ENCODE data around the gene TMEM151B. TPM values are rescaled to one million over a fixed set of nuclear protein-coding genes. Genes with fewer than 3 reads are reported as not detected.

TMEM151B gene
- total RNA-seq, 1 experiment from 2014 or later, result 0.04 TPM

DNA sequence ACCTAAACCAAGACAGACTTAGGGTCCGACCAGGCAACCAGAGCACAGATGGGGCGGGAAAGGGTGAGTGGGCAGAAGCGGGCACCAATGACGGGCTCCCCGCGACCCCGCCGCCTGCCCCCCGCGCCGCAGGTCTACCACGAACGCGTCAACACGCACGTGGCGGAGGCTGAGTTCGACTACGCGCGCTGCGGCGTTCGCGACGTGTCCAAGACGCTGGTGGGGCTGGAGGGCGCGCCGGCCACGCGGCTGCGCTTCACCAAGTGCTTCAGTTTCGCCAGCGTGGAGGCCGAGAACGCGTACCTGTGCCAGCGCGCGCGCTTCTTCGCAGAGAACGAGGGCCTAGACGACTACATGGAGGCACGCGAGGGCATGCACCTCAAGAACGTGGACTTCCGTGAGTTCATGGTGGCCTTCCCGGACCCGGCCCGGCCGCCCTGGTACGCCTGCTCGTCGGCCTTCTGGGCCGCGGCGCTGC lies 5.1 kb downstream of the TMEM151B start:
- Histone ChIP-seq H3K4me2 (ENCODE audit: low read depth, low read length, poor library complexity, severe bottlenecking) (no peak overlapping the region), H3K79me2 (ENCODE audit: low read length) (no peaks in the 10 kb centered on the region), H3K36me3 (ENCODE audit: insufficient read depth, low read length) (no peaks in the 10 kb centered on the region), H2AFZ (ENCODE audit: low read length) (no peak overlapping the region), H3K27me3 (ENCODE audit: low read length) (no peaks in the 10 kb centered on the region), H3K9ac (ENCODE audit: low read length) (no peak overlapping the region), H4K20me1 (ENCODE audit: insufficient read depth, low read depth, low read length) (no peaks in the 10 kb centered on the region), H3K27ac (ENCODE audit: low read length) (no peak overlapping the region), H3K9me3 (ENCODE audit: low read length) (no peaks in the 10 kb centered on the region), H3K4me1 (ENCODE audit: low read length) (0 out of 2 replicates have a peak, but pooled peaks cover 3% of the 10 kb centered on the region), H3K9me2 (replicated peaks; ENCODE audit: insufficient read depth, low read length) (no peaks in the 10 kb centered on the region), H3K4me3 (ENCODE audit: low read length) (no peak overlapping the region)
- no peak for DNase-seq

GRCh38 chr6:44275749-44276648 lies 5.7 kb downstream of the TMEM151B start:
- no peaks in the 10 kb centered on the region for H3K27me3 ChIP-seq (ENCODE audit: low read length)
- no peak overlapping the region for H3K27ac ChIP-seq (ENCODE audit: low read length)
- H3K9ac ChIP-seq (ENCODE audit: low read length), result no peak overlapping the region
- H3K36me3 ChIP-seq (ENCODE audit: insufficient read depth, low read length), result no peaks in the 10 kb centered on the region
- H3K4me3 ChIP-seq (ENCODE audit: low read length), result no peak overlapping the region
- 0 out of 2 replicates have a peak, but pooled peaks cover 2% of the 10 kb centered on the region for H3K4me1 ChIP-seq (ENCODE audit: low read length)
- H2AFZ ChIP-seq (ENCODE audit: low read length), result no peak overlapping the region
- no peaks in the 10 kb centered on the region for H3K9me3 ChIP-seq (ENCODE audit: low read length)
- no peaks in the 10 kb centered on the region for H4K20me1 ChIP-seq (ENCODE audit: insufficient read depth, low read depth, low read length)
- no peak overlapping the region for H3K4me2 ChIP-seq (ENCODE audit: low read depth, low read length, poor library complexity, severe bottlenecking)
- no peaks in the 10 kb centered on the region for H3K79me2 ChIP-seq (ENCODE audit: low read length)
- DNase-seq, result no peak
- H3K9me2 ChIP-seq (replicated peaks; ENCODE audit: insufficient read depth, low read length), result no peaks in the 10 kb centered on the region

GRCh38 chr6:44276667-44277640 lies 6.7 kb downstream of the TMEM151B start:
- Histone ChIP-seq H3K4me3 (ENCODE audit: low read length) (no peak overlapping the region), H3K4me2 (ENCODE audit: low read depth, low read length, poor library complexity, severe bottlenecking) (no peak overlapping the region), H3K9me3 (ENCODE audit: low read length) (no peaks in the 10 kb centered on the region)

DNA sequence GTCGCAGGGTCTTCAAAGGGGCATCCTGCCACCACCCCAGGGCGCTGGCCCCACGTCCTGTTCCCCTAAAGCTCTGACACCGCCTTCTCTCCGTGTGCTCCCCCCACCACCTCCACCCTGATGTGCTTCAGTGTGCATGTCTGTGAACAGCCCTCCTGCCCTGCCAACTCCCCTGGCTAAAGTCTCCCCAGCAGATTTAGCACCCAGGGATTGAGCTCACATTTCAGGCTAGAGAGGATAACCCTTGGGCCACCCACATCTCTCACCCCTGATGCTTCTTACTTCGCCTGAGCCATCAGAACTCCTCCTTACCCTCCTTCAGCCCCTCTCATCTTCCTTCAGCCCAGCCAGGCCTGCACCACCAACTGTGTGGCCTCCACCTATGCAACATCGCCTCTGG lies 7.5 kb downstream of the TMEM151B start:
- no peak overlapping the region for H3K4me2 ChIP-seq (ENCODE audit: low read depth, low read length, poor library complexity, severe bottlenecking)
- no peaks in the 10 kb centered on the region for H3K9me2 ChIP-seq (replicated peaks; ENCODE audit: insufficient read depth, low read length)
- no peaks in the 10 kb centered on the region for H3K27me3 ChIP-seq (ENCODE audit: low read length)
- H3K4me1 ChIP-seq (ENCODE audit: low read length), result no peaks in the 10 kb centered on the region
- H2AFZ ChIP-seq (ENCODE audit: low read length), result no peak overlapping the region
- H3K4me3 ChIP-seq (ENCODE audit: low read length), result no peak overlapping the region
- DNase-seq, result no peak
- H3K27ac ChIP-seq (ENCODE audit: low read length), result no peak overlapping the region
- no peaks in the 10 kb centered on the region for H3K9me3 ChIP-seq (ENCODE audit: low read length)
- H4K20me1 ChIP-seq (ENCODE audit: insufficient read depth, low read depth, low read length), result no peaks in the 10 kb centered on the region
- no peaks in the 10 kb centered on the region for H3K36me3 ChIP-seq (ENCODE audit: insufficient read depth, low read length)
- H3K9ac ChIP-seq (ENCODE audit: low read length), result no peak overlapping the region
- H3K79me2 ChIP-seq (ENCODE audit: low read length), result no peaks in the 10 kb centered on the region

More at GRCh38 chr6:44276667-44277640, 6.7 kb downstream of the TMEM151B start:
- no peaks in the 10 kb centered on the region for H3K79me2 ChIP-seq (ENCODE audit: low read length)
- H4K20me1 ChIP-seq (ENCODE audit: insufficient read depth, low read depth, low read length), result no peaks in the 10 kb centered on the region
- no peaks in the 10 kb centered on the region for H3K4me1 ChIP-seq (ENCODE audit: low read length)
- H3K36me3 ChIP-seq (ENCODE audit: insufficient read depth, low read length), result no peaks in the 10 kb centered on the region
- no peaks in the 10 kb centered on the region for H3K9me2 ChIP-seq (replicated peaks; ENCODE audit: insufficient read depth, low read length)
- no peak for DNase-seq
- H3K27ac ChIP-seq (ENCODE audit: low read length), result no peak overlapping the region
- H2AFZ ChIP-seq (ENCODE audit: low read length), result no peak overlapping the region
- no peak overlapping the region for H3K9ac ChIP-seq (ENCODE audit: low read length)
- no peaks in the 10 kb centered on the region for H3K27me3 ChIP-seq (ENCODE audit: low read length)

- Histone ChIP-seq H3K9me3 (ENCODE audit: low read length) (no peaks in the 10 kb centered on the region), H3K9ac (ENCODE audit: low read length) (no peak overlapping the region), H3K36me3 (ENCODE audit: insufficient read depth, low read length) (no peaks in the 10 kb centered on the region), H3K27ac (ENCODE audit: low read length) (no peak overlapping the region), H2AFZ (ENCODE audit: low read length) (no peak overlapping the region), H3K4me3 (ENCODE audit: low read length) (no peak overlapping the region), H3K4me2 (ENCODE audit: low read depth, low read length, poor library complexity, severe bottlenecking) (no peak overlapping the region), H3K27me3 (ENCODE audit: low read length) (no peaks in the 10 kb centered on the region), H3K79me2 (ENCODE audit: low read length) (no peaks in the 10 kb centered on the region), H4K20me1 (ENCODE audit: insufficient read depth, low read depth, low read length) (no peaks in the 10 kb centered on the region), H3K4me1 (ENCODE audit: low read length) (no peaks in the 10 kb centered on the region), H3K9me2 (replicated peaks; ENCODE audit: insufficient read depth, low read length) (no peaks in the 10 kb centered on the region)
- DNase-seq, result no peak
These were observed 8.1 kb downstream of the TMEM151B start for GRCh38 chr6:44278315-44278714.

- Histone ChIP-seq H3K79me2 (ENCODE audit: low read length) (no peaks in the 10 kb centered on the region), H3K9ac (ENCODE audit: low read length) (no peak overlapping the region), H3K9me2 (replicated peaks; ENCODE audit: insufficient read depth, low read length) (no peaks in the 10 kb centered on the region), H4K20me1 (ENCODE audit: insufficient read depth, low read depth, low read length) (no peaks in the 10 kb centered on the region; the same call in 1 of the 2 replicates), H3K4me2 (ENCODE audit: low read depth, low read length, poor library complexity, severe bottlenecking) (no peak overlapping the region), H3K27ac (ENCODE audit: low read length) (no peak overlapping the region), H3K27me3 (ENCODE audit: low read length) (no peaks in the 10 kb centered on the region), H3K9me3 (ENCODE audit: low read length) (no peaks in the 10 kb centered on the region), H3K4me1 (ENCODE audit: low read length) (no peaks in the 10 kb centered on the region), H3K36me3 (ENCODE audit: insufficient read depth, low read length) (no peaks in the 10 kb centered on the region), H2AFZ (ENCODE audit: low read length) (no peak overlapping the region), H3K4me3 (ENCODE audit: low read length) (no peak overlapping the region)
- DNase-seq, result no peak
These were observed 8.8 kb downstream of the TMEM151B start for GRCh38 chr6:44278774-44279697.

DNA sequence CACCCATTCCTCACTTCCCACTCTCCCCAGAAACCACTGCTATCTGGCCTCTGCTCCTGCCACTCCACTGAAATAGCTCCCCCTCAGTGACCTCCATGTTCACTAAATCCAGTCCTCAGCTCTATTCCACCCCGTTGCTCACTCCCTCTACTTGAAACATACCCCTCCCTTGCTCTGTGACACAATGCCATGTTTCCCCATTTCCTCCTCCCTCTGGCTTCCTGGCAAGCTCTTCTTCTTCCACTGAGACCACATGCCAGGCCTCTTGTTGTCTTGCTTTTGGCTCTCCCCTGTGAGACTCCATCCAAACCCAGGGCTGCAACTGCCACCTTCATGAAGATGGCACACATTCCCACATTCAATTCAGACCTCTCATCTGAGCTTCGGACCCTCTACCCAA lies 13.9 kb downstream of the TMEM151B start:
- H3K9ac ChIP-seq (ENCODE audit: low read length), result no peak overlapping the region
- no peaks in the 10 kb centered on the region; the same call in 1 of the 2 replicates for H4K20me1 ChIP-seq (ENCODE audit: insufficient read depth, low read depth, low read length)
- H3K9me3 ChIP-seq (ENCODE audit: low read length), result no peaks in the 10 kb centered on the region
- DNase-seq, result no peak
- no peak overlapping the region for H3K4me2 ChIP-seq (ENCODE audit: low read depth, low read length, poor library complexity, severe bottlenecking)
- no peak overlapping the region for H3K27ac ChIP-seq (ENCODE audit: low read length)
- no peaks in the 10 kb centered on the region for H3K27me3 ChIP-seq (ENCODE audit: low read length)
- H3K4me3 ChIP-seq (ENCODE audit: low read length), result no peak overlapping the region
- H3K9me2 ChIP-seq (replicated peaks; ENCODE audit: insufficient read depth, low read length), result no peaks in the 10 kb centered on the region
- no peak overlapping the region for H2AFZ ChIP-seq (ENCODE audit: low read length)
- no peaks in the 10 kb centered on the region for H3K4me1 ChIP-seq (ENCODE audit: low read length)
- no peaks in the 10 kb centered on the region for H3K79me2 ChIP-seq (ENCODE audit: low read length)
- H3K36me3 ChIP-seq (ENCODE audit: insufficient read depth, low read length), result no peaks in the 10 kb centered on the region
